Body of pancreas (tissue), 4 donors: ENCODE data around the gene IER5L. TPM values are rescaled to one million over a fixed set of nuclear protein-coding genes. Genes with fewer than 3 reads are reported as not detected.

Experiments used
- ATAC-seq: fragments of 150-250 bp; one replicate; pipeline ENCODE4 v1.9.1; 2016
- DNase-seq, 4 donors: peaks; one replicate each; pipeline ENCODE4 v3.0.0-alpha.2; 2019
- H3K27ac ChIP-seq, 4 donors: fragments of 200-600 bp; sonication (generic); 1 replicate in 3 of 4; 2 replicates in 1 of 4; pipeline versions ENCODE4 v1.5.1 to v1.6.1; 2016 to 2019; ENCODE audit warnings: mild to moderate bottlenecking in 1 of 4, mixed read lengths in 1 of 4, moderate library complexity in 1 of 4
- H3K27me3 ChIP-seq, 2 donors: fragments of 200-600 bp; sonication (generic); one replicate each; pipeline ENCODE4 v1.6.0; 2016; ENCODE audit warnings: mild to moderate bottlenecking in 1 of 2
- H3K36me3 ChIP-seq, 2 donors: fragments of 200-600 bp; sonication (generic); replicated peaks in 1 of 2; 2 replicates each; pipeline ENCODE4 v1.5.1; 2016; ENCODE audit warnings: low read depth in 2 of 2; ENCODE audit not compliant: insufficient read depth in 1 of 2
- H3K4me1 ChIP-seq: fragments of 200-600 bp; sonication (generic); one replicate; pipeline ENCODE4 v1.6.0; 2016
- H3K4me3 ChIP-seq, 2 donors: fragments of 200-600 bp; sonication (generic); 1 replicate in 1 of 2; 2 replicates in 1 of 2; pipeline ENCODE4 v1.5.1; 2016 to 2019
- H3K9me3 ChIP-seq, 3 donors: fragments of 200-600 bp; sonication (generic); 1 replicate in 2 of 3; 2 replicates in 1 of 3; pipeline ENCODE4 v1.5.1; 2016
- POLR2A ChIP-seq, 3 donors: fragments of 450-650 bp; IDR thresholded peaks; one replicate each; pipeline ENCODE4 v1.6.1; 2016; ENCODE audit warnings: antibody characterized with exemption in 3 of 3, mild to moderate bottlenecking in 2 of 3
- WGBS, 2 donors: methylation state at CpG; one replicate each; pipeline ENCODE4 v1.1.5; 2017; 5-methylcytosine and 5-hydroxymethylcytosine counted together
- intact Hi-C: fragments of 100-400 bp; cut with DNase I; formaldehyde crosslinking; loops from one replicate; pipeline ENCODE4 v1.15.1; 2023
- total RNA-seq, 2 donors: library from RNA; depleted of rRNA; stranded (reverse); fragments of >200 nt; gene quantifications; one replicate each; pipeline ENCODE4 v1.1.0, GENCODE V29; 2016
- TF ChIP-seq, protein P1 (sequence below), 7 experiments: fragments of 450-650 bp in 4 of 7; fragments of 200-600 bp in 3 of 7; sonication (generic) in 3 of 7; IDR thresholded peaks; one replicate each; pipeline ENCODE4 v1.5.1; 2016 to 2019; ENCODE audit warnings: antibody characterized with exemption in 7 of 7

IER5L gene
- total RNA-seq = 1 to 10 TPM; 3.0 to 4.4 TPM

DNA sequence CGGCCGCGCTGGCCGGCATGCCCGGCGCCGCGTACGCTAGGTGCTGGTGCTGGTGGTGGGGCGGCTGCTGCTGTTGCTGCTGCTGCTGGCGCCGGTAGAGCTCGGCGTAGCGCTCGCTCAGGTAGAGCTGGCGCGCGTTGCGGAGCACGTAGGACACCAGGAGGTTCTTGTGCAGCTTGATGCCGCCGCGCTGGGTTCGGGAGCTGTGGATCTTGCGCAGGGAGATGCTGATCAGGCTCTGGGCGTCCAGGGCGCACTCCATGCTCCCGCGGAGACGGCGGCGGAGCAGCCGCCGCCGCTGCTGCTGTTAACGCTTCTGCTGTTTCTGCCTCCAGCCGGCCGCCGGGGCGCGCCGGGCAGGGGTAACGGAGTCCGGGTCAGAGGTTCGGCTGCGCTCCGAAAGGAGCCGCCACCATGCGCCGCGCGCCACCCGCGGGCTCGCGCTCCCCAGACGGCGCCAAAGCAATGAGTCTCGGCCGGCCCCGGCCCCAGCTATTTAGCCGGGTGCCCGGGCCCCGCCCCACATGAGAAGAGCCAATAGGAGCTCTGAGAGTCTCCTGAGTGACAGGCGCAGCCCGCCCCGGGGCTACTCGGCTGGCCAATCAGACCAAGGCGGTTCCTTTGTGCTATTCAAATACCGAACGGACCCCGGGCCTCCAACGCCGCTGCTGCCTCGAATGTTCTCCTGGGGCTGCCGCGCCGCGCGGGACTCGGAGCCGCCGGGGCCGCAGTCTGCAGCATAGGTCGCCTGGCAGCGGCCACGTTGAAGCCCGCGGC lies at the start of gene IER5L:
IER5L (minus strand) TSS at position 471 of the 777 bp plus-strand sequence; CDS start at position 262, 209 bp downstream.
- H3K27ac ChIP-seq = peak within 1 kb of the TSS; percentile 68 to 98 (median 95)
- no peaks in the 10 kb centered on the region for H3K9me3 ChIP-seq
- peaks cover 44% of the 10 kb centered on the region for H3K4me1 ChIP-seq
- peak within 1 kb of the TSS; percentile 77 to 79 for H3K4me3 ChIP-seq
- peak; percentile 92 to 97 (median 97) for TF ChIP-seq POLR2A (IDR thresholded peaks at IDR 0.05)
- TF ChIP-seq, protein P1, sequence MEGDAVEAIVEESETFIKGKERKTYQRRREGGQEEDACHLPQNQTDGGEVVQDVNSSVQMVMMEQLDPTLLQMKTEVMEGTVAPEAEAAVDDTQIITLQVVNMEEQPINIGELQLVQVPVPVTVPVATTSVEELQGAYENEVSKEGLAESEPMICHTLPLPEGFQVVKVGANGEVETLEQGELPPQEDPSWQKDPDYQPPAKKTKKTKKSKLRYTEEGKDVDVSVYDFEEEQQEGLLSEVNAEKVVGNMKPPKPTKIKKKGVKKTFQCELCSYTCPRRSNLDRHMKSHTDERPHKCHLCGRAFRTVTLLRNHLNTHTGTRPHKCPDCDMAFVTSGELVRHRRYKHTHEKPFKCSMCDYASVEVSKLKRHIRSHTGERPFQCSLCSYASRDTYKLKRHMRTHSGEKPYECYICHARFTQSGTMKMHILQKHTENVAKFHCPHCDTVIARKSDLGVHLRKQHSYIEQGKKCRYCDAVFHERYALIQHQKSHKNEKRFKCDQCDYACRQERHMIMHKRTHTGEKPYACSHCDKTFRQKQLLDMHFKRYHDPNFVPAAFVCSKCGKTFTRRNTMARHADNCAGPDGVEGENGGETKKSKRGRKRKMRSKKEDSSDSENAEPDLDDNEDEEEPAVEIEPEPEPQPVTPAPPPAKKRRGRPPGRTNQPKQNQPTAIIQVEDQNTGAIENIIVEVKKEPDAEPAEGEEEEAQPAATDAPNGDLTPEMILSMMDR (IDR thresholded peaks at IDR 0.05) = peak in 1 of 7 experiments; percentile 8
- H3K36me3 ChIP-seq = no peaks in the 10 kb centered on the region
- peak; percentile 95 to 97 (median 97) for DNase-seq
- peak; percentile 80 for ATAC-seq
- H3K27me3 ChIP-seq = no peaks in the 10 kb centered on the region
- WGBS, 2 donors = 0% methylated on average over 74 of the region's 90 CpGs; no CpG with 5 or more reads in 1 of the 2 donors
- intact Hi-C loops = loop anchor here (10.0 kb wide), 1 partner anchor 327 kb away; no protein-coding TSS in a partner anchor

DNA sequence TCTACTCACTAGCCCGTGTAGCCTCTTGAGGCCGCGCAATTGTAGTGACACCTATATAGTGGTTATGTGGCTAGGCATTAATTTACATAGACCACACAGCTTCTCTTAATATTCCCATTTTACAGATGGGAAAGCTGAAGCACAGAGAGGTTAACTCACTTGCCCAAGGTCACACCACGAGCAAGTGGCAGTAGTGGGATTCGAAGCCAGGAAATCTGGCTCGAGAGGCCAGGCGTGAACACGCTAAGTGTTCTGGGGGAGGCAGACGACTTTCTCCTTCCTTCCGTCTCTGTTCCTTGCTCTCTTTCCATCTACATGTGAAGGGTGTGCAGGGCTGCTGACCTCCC lies 49.8 kb upstream of the IER5L start:
- no peak for TF ChIP-seq POLR2A (IDR thresholded peaks at IDR 0.05)
- TF ChIP-seq, protein P1 (IDR thresholded peaks at IDR 0.05) = no peak
- no peak for ATAC-seq
- 78 to 82% methylated on average over 10 of the region's 10 CpGs for WGBS, 2 donors
- intact Hi-C loops = no loop called here
- Histone ChIP-seq H3K27me3 (no peaks in the 10 kb centered on the region), H3K27ac (no peak overlapping the region), H3K9me3 (no peaks in the 10 kb centered on the region), H3K36me3 (no peaks in the 10 kb centered on the region), H3K4me3 (no peak overlapping the region), H3K4me1 (no peaks in the 10 kb centered on the region)
- no peak for DNase-seq

DNA sequence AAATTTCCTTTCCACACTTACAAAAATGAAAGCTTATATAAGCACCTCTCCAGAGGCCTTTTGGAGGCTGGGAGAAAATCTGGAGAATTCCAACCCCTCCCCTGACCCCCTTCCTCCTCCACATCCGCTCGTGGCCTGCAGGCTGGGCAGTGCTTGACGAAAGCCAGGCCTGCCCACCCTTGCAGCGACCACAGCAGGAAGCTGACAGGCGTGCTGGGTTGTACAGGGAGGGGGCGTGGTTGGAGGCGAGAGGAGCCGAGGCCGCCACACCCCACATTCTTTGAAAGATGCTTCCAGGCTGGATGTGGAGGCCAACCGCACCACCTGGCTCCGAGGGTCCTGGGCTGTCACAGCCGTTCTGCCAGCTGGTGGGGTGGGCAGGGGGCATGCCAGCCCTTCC lies 47.8 kb upstream of the IER5L start:
- DNase-seq (peak; percentile 31 to 59 (median 43)), ATAC-seq (peak; percentile 45)
- H3K9me3 ChIP-seq = no peaks in the 10 kb centered on the region
- H3K4me1 ChIP-seq = no peaks in the 10 kb centered on the region
- intact Hi-C loops = no loop called here
- no peaks in the 10 kb centered on the region for H3K27me3 ChIP-seq
- WGBS, 2 donors = 53 to 75% methylated on average over 10 to 11 of the region's 12 CpGs
- no peaks in the 10 kb centered on the region for H3K36me3 ChIP-seq
- TF ChIP-seq POLR2A (IDR thresholded peaks at IDR 0.05) = no peak
- TF ChIP-seq, protein P1 (IDR thresholded peaks at IDR 0.05) = no peak
- no peak overlapping the region for H3K4me3 ChIP-seq
- peak overlapping the region in 1 of 4 donors; percentile 7 for H3K27ac ChIP-seq

DNA sequence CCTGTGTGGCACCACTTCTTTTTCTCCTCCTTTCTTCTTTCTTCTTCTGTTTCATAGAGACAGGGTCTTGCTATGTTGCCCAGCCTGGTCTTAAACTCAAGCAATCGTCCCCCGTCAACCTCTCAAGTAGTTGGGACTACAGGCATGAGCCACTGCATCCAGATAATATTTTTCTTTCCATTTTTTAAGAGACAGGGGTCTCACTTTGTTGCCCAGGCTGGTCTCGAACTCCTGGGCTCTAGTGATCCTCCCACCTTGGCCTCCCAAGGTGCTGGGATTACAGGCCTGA lies 47.4 kb upstream of the IER5L start:
- H3K27me3 ChIP-seq = no peaks in the 10 kb centered on the region
- no peak for ATAC-seq
- intact Hi-C loops = no loop called here
- no peak for DNase-seq
- peak overlapping the region in 1 of 4 donors; percentile 7 for H3K27ac ChIP-seq
- TF ChIP-seq, protein P1 (IDR thresholded peaks at IDR 0.05) = no peak
- TF ChIP-seq POLR2A (IDR thresholded peaks at IDR 0.05) = no peak
- H3K9me3 ChIP-seq = no peaks in the 10 kb centered on the region
- no peak overlapping the region for H3K4me3 ChIP-seq
- no peaks in the 10 kb centered on the region for H3K36me3 ChIP-seq
- 79 to 85% methylated on average over 3 of the region's 3 CpGs for WGBS, 2 donors
- H3K4me1 ChIP-seq = no peaks in the 10 kb centered on the region
